ENCODE measurements around the gene PILRB.
"Not testable (repeated sequence)": the region's sequence is repeated elsewhere in the genome, so short reads cannot be mapped to it uniquely, and the experiment has no call there.

Gene PILRB

GRCh38 chr7:100358027-100358856, at the start of gene PILRB:
Gene PILRB (plus strand): TSS chr7:100358117. CDS start chr7:100358303, 186 bp downstream.
- DNase-seq, result no peak
- in situ Hi-C loops (cut with MboI; ENCODE audit: low pct_unique_long_range_greater_than_20kb, low sequenced_read_pairs), result no loop called here

DNA sequence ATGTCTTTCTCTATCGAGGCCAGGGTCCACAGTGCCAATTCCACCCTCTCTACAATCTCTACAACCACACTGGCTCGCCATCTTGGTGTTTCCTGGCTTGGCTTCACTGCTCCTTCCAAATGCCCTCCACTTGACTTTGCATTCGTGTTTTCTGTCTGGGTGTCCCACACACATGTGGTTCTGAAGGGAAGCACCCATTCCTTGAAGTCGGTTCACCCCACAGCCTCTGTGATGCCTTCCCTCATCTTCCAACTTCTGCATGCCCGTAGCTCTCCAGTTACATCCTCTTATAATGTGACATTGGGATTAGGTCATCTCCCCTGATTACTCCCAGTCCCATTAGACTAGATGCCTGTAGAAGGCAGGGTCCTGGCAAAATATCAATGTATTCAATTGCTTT, 39.6 kb upstream of the PILRB start:
- in situ Hi-C loops (cut with MboI; ENCODE audit: low pct_unique_long_range_greater_than_20kb, low sequenced_read_pairs), result not testable (repeated sequence)

DNA sequence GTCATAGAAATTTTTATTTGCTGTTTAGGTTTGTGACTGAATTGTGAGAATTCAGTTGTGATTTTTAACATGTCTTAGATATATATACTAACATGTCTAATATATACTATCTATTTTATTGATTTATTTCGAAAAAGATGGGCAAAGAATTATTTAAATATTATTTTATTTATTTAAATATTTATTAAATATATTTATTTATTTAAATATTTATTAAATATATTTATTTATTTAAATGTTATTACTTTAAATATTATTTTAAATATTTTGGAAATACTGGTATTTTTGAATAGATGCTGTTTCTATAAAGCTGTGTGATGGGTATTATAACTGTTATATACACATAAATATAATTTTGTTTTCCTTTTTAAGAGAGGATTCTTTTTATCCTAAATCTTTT, 36.3 kb upstream of the PILRB start:
- in situ Hi-C loops (cut with MboI; ENCODE audit: low pct_unique_long_range_greater_than_20kb, low sequenced_read_pairs); DNase-seq: not testable (repeated sequence)

More for the DNA sequence above, 39.6 kb upstream of the PILRB start:
- DNase-seq, result peak; percentile 20

DNA sequence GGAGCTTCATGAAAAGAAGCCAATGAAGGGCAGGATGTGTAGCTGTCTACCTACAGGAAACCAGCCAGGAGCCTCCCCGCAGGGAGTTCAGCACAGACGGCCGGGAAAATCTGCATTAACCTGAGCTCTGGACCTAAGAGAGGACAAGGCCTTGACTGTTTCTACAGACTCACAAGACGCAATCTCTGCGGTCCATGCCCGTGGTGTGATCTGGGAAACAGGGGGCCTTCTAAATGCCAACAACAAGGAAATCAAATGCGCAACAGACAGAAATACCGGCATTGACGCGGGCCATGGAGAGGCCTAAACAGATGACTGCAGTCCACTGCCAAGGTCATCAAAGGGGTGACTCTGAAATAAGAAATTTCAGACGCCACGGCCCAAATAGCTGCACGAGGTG, 33.7 kb upstream of the PILRB start:
- DNase-seq; in situ Hi-C loops (cut with MboI; ENCODE audit: low pct_unique_long_range_greater_than_20kb, low sequenced_read_pairs): not testable (repeated sequence)

DNA sequence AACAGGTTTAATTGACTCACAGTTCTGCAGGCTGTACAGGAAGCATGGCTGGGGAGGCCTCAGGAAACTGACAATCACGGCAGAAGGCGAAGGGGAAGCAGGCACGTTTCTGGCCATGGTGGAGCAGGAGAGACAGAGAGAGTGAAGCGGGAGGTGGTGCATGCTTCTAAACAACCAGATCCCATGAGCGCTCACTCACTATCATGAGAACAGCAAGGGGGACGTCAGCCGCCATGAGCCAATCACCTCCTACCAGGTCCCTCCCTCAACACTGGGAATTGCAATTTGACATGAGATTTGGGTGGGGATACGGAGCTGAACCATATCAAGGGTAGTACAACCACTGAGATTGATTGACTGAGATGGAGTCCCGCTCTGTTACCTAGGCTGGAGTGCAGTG, 32.2 kb upstream of the PILRB start:
- in situ Hi-C loops (cut with MboI; ENCODE audit: low pct_unique_long_range_greater_than_20kb, low sequenced_read_pairs), result not testable (repeated sequence)
- DNase-seq, result peak; percentile 15

GRCh38 chr7:100326914-100327313, 31.0 kb upstream of the PILRB start:
- DNase-seq; in situ Hi-C loops (cut with MboI; ENCODE audit: low pct_unique_long_range_greater_than_20kb, low sequenced_read_pairs): not testable (repeated sequence)

- in situ Hi-C loops (cut with MboI; ENCODE audit: low pct_unique_long_range_greater_than_20kb, low sequenced_read_pairs), result not testable (repeated sequence)
- DNase-seq, result peak; percentile 97
Observed at GRCh38 chr7:100335566-100336466, 22.1 kb upstream of the PILRB start.

- in situ Hi-C loops (cut with MboI; ENCODE audit: low pct_unique_long_range_greater_than_20kb, low sequenced_read_pairs); DNase-seq: not testable (repeated sequence)
Observed at GRCh38 chr7:100338083-100338696, 19.7 kb upstream of the PILRB start.

GRCh38 chr7:100341286-100341685, 16.6 kb upstream of the PILRB start:
- in situ Hi-C loops (cut with MboI; ENCODE audit: low pct_unique_long_range_greater_than_20kb, low sequenced_read_pairs); DNase-seq: not testable (repeated sequence)

GRCh38 chr7:100342765-100343164, 15.2 kb upstream of the PILRB start:
- no peak for DNase-seq
- in situ Hi-C loops (cut with MboI; ENCODE audit: low pct_unique_long_range_greater_than_20kb, low sequenced_read_pairs), result no loop called here

DNA sequence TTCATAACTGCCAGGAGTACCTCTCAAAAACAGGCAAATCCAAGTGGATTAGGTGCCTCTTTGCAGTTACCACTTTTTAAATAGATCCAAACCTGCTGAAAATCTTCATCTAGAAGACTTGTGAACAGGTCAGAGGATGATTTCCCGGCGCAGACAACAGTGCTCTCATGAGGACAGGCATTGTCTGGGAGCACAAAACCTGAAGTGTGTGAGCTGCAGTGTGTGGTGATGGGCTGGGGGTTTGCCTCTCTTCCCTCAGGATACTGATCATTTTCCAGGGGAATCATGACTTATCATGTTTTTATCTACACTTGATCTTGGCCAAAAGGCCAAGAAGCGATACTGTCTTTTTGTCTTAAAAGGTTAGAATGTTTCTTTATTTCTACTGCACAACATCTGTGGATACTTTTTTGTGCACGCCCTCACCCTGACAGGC, 13.8 kb upstream of the PILRB start:
- in situ Hi-C loops (cut with MboI; ENCODE audit: low pct_unique_long_range_greater_than_20kb, low sequenced_read_pairs); DNase-seq: not testable (repeated sequence)

GRCh38 chr7:100344560-100345287, 13.2 kb upstream of the PILRB start:
- in situ Hi-C loops (cut with MboI; ENCODE audit: low pct_unique_long_range_greater_than_20kb, low sequenced_read_pairs), result not testable (repeated sequence)

GRCh38 chr7:100345288-100345672, 12.6 kb upstream of the PILRB start:
- in situ Hi-C loops (cut with MboI; ENCODE audit: low pct_unique_long_range_greater_than_20kb, low sequenced_read_pairs); DNase-seq: not testable (repeated sequence)

More at GRCh38 chr7:100344560-100345287, 13.2 kb upstream of the PILRB start:
- peak; percentile 41 for DNase-seq

- in situ Hi-C loops (cut with MboI; ENCODE audit: low pct_unique_long_range_greater_than_20kb, low sequenced_read_pairs), result no loop called here
- DNase-seq, result no peak
Observed at GRCh38 chr7:100346921-100347320, 11.0 kb upstream of the PILRB start.

GRCh38 chr7:100348805-100349204, 9.1 kb upstream of the PILRB start:
- DNase-seq, result no peak
- in situ Hi-C loops (cut with MboI; ENCODE audit: low pct_unique_long_range_greater_than_20kb, low sequenced_read_pairs), result no loop called here

DNA sequence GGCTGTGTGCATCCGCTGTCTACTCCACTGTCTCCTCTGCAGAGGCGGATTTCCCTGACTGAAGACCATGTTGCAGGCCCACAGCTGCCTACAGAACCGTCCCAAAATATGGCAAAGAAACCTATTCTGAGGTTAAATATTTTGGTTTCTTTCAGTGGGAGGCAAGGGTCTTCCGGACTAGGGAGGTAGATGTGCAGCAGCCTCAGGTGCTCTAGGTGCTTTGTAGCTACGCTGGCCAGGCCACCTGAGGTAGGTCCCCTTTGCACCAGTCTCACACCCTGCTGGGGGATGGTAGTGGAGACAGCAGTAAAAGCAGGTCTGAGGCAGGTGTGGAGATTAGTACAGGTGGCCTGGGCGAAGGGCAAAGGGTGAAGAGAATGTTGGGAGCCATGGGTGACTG, 8.2 kb upstream of the PILRB start:
- DNase-seq, result no peak
- in situ Hi-C loops (cut with MboI; ENCODE audit: low pct_unique_long_range_greater_than_20kb, low sequenced_read_pairs), result no loop called here

DNA sequence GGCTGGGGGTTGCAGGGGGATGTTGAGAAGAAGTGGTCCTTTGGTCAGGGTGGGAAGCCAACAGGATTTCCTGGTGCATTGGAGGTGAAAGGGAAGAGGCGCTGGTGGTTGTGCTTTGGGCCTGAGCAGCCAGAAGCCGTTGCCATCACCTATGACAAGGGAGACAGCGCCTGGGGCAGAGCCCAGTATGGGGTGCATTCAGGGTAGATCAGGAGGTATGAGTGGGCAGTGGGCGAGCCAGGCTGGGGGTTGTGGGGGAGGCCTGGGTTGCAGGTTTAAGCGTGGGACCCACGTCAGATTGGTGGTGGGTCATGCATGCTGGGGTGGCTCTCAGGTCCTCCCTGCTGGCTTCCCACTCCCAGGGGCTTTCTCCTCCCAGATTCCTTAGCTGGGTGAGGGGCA, 6.3 kb upstream of the PILRB start:
- in situ Hi-C loops (cut with MboI; ENCODE audit: low pct_unique_long_range_greater_than_20kb, low sequenced_read_pairs), result no loop called here
- DNase-seq, result no peak

GRCh38 chr7:100352230-100352781, 5.6 kb upstream of the PILRB start:
- in situ Hi-C loops (cut with MboI; ENCODE audit: low pct_unique_long_range_greater_than_20kb, low sequenced_read_pairs); DNase-seq: not testable (repeated sequence)
